H9 (cell line): ENCODE results near the gene FCN2. TPM values are rescaled to one million over a fixed set of nuclear protein-coding genes. Genes with fewer than 3 reads are reported as not detected.

Experiments
- DNase-seq: peaks from one replicate; pipeline ENCODE4 v3.0.0-alpha.2; 2017
- H2AFZ ChIP-seq: one replicate; pipeline ENCODE4 v1.6.1; 2013; ENCODE audit warnings: mild to moderate bottlenecking, low read length, control low read depth, moderate library complexity
- H2AK5ac ChIP-seq: 2 replicates; pipeline ENCODE4 v1.6.1; 2013; ENCODE audit warnings: low read length, control low read depth, mixed read lengths; ENCODE audit not compliant: insufficient read length
- H2BK120ac ChIP-seq: one replicate; pipeline ENCODE4 v1.6.1; 2013; ENCODE audit warnings: low read depth, mild to moderate bottlenecking, low read length, control low read depth, inconsistent platforms; ENCODE audit not compliant: poor library complexity, severe bottlenecking
- H2BK12ac ChIP-seq: 2 replicates; pipeline ENCODE4 v1.6.1; 2013; ENCODE audit warnings: low read length, control low read depth, mixed read lengths, low read depth; ENCODE audit not compliant: insufficient read length
- H2BK15ac ChIP-seq: 2 replicates; pipeline ENCODE4 v1.6.1; 2013; ENCODE audit warnings: low read depth, low read length, control low read depth
- H2BK20ac ChIP-seq: one replicate; pipeline ENCODE4 v1.6.1; 2013; ENCODE audit warnings: low read depth, mild to moderate bottlenecking, low read length, control low read depth, inconsistent platforms; ENCODE audit not compliant: poor library complexity, severe bottlenecking
- H2BK5ac ChIP-seq: 2 replicates; pipeline ENCODE4 v1.6.1; 2013; ENCODE audit warnings: low read length, control low read depth, mixed read lengths; ENCODE audit not compliant: insufficient read length
- H3K14ac ChIP-seq: 2 replicates; pipeline ENCODE4 v1.6.1; 2013; ENCODE audit warnings: low read length, control low read depth; ENCODE audit not compliant: insufficient read depth
- H3K18ac ChIP-seq: 2 replicates; pipeline ENCODE4 v1.6.1; 2013; ENCODE audit warnings: low read depth, mild to moderate bottlenecking, mixed read lengths, low read length, control low read depth; ENCODE audit not compliant: insufficient read length
- H3K23ac ChIP-seq: 2 replicates; pipeline ENCODE4 v1.6.1; 2013; ENCODE audit warnings: low read length, control low read depth, mixed read lengths, low read depth; ENCODE audit not compliant: insufficient read length
- H3K23me2 ChIP-seq: 2 replicates; pipeline ENCODE4 v1.6.1; 2013; ENCODE audit warnings: low read depth, mild to moderate bottlenecking, mixed read lengths, low read length, control low read depth; ENCODE audit not compliant: insufficient read length, poor library complexity, severe bottlenecking
- H3K27ac ChIP-seq: 2 replicates; pipeline ENCODE4 v1.5.1; 2013; ENCODE audit warnings: low read length, control low read depth, mixed read lengths, low read depth; ENCODE audit not compliant: insufficient read length
- H3K27me3 ChIP-seq: 2 replicates; pipeline ENCODE4 v1.6.1; 2013; ENCODE audit warnings: low read length, control low read depth, inconsistent platforms; ENCODE audit not compliant: insufficient read depth
- H3K4ac ChIP-seq: 2 replicates; pipeline ENCODE4 v1.6.1; 2013; ENCODE audit warnings: low read depth, mild to moderate bottlenecking, control low read depth, inconsistent platforms, low read length, moderate library complexity
- H3K4me1 ChIP-seq: 2 replicates; pipeline ENCODE4 v1.6.1; 2013; ENCODE audit warnings: low read length, control low read depth, inconsistent platforms; ENCODE audit not compliant: insufficient read depth
- H3K4me2 ChIP-seq: 2 replicates; pipeline ENCODE4 v1.6.1; 2013; ENCODE audit warnings: low read length, control low read depth, mixed read lengths; ENCODE audit not compliant: insufficient read length, insufficient read depth
- H3K56ac ChIP-seq: 2 replicates; pipeline ENCODE4 v1.6.1; 2013; ENCODE audit warnings: low read depth, mild to moderate bottlenecking, mixed read lengths, low read length, control low read depth; ENCODE audit not compliant: insufficient read length
- H3K79me1 ChIP-seq: 2 replicates; pipeline ENCODE4 v1.6.1; 2013; ENCODE audit warnings: low read depth, mild to moderate bottlenecking, moderate library complexity, low read length, control low read depth, inconsistent platforms; ENCODE audit not compliant: insufficient read depth, poor library complexity, severe bottlenecking
- H3K79me2 ChIP-seq: 2 replicates; pipeline ENCODE4 v1.6.1; 2013; ENCODE audit warnings: low read length, control low read depth, inconsistent platforms; ENCODE audit not compliant: insufficient read depth
- H3K9ac ChIP-seq: 2 replicates; pipeline ENCODE4 v1.6.1; 2013; ENCODE audit warnings: low read length, control low read depth, mixed read lengths; ENCODE audit not compliant: insufficient read length; ENCODE audit errors: extremely low read depth
- H3K9me3 ChIP-seq: one replicate; pipeline ENCODE4 v1.6.1; 2013; ENCODE audit warnings: low read depth, low read length, inconsistent platforms; ENCODE audit not compliant: control insufficient read depth
- H3T11ph ChIP-seq: one replicate; pipeline ENCODE4 v1.6.1; 2013; ENCODE audit warnings: mild to moderate bottlenecking, low read length, control low read depth, inconsistent platforms
- H4K20me1 ChIP-seq: one replicate; pipeline ENCODE4 v1.6.1; 2013; ENCODE audit not compliant: control insufficient read depth, insufficient read length, insufficient read depth
- H4K5ac ChIP-seq: 2 replicates; pipeline ENCODE4 v1.6.1; 2013; ENCODE audit warnings: low read depth, mild to moderate bottlenecking, mixed read lengths, low read length, control low read depth; ENCODE audit not compliant: insufficient read length
- H4K8ac ChIP-seq: replicated peaks from 2 replicates; pipeline ENCODE4 v1.6.1; 2013; ENCODE audit warnings: low read length, control low read depth, mixed read lengths, low read depth; ENCODE audit not compliant: insufficient read length
- H4K91ac ChIP-seq: 2 replicates; pipeline ENCODE4 v1.6.1; 2013; ENCODE audit warnings: low read depth, mild to moderate bottlenecking, moderate library complexity, mixed read lengths, low read length, control low read depth; ENCODE audit not compliant: insufficient read length
- H3K27ac Mint-ChIP-seq, 3 experiments: 2 replicates in 2 of 3; 3 replicates in 1 of 3; pipeline ENCODE4 v1.8.0; 2020 to 2021; ENCODE audit warnings: mixed read lengths in 3 of 3, mild to moderate bottlenecking in 1 of 3, moderate library complexity in 1 of 3
- H3K27me3 Mint-ChIP-seq: 2 replicates; pipeline ENCODE4 v1.8.0; 2021; ENCODE audit warnings: low read depth, mild to moderate bottlenecking, moderate library complexity, mixed read lengths
- H3K36me3 Mint-ChIP-seq, 3 experiments: 2 replicates in 2 of 3; 3 replicates in 1 of 3; pipeline ENCODE4 v1.8.0; 2020 to 2021; ENCODE audit warnings: low read depth in 3 of 3, mixed read lengths in 3 of 3; ENCODE audit not compliant: insufficient read depth in 1 of 3
- H3K4me1 Mint-ChIP-seq, 2 experiments: 2 replicates each; pipeline ENCODE4 v1.8.0; 2020; ENCODE audit warnings: mixed read lengths in 2 of 2
- H3K4me3 Mint-ChIP-seq, 2 experiments: 2 replicates in 1 of 2; 3 replicates in 1 of 2; pipeline ENCODE4 v1.8.0; 2020 to 2021; ENCODE audit warnings: mild to moderate bottlenecking in 2 of 2, mixed read lengths in 2 of 2, moderate library complexity in 1 of 2
- H3K9me3 Mint-ChIP-seq, 2 experiments: 2 replicates in 1 of 2; 3 replicates in 1 of 2; pipeline ENCODE4 v1.8.0; 2020; ENCODE audit warnings: mild to moderate bottlenecking in 2 of 2, mixed read lengths in 2 of 2, moderate library complexity in 1 of 2
- WGBS: extraction: QIAGEN DNeasy Blood & Tissue Kit; methylation state at CpG from one replicate; pipeline ENCODE4 v1.1.7; 2013; ENCODE audit warnings: missing lambda C conversion rate, low lambda C conversion rate, mixed read lengths; ENCODE audit not compliant: insufficient read length; ENCODE audit errors: extremely low coverage; 5-methylcytosine and 5-hydroxymethylcytosine counted together
- total RNA-seq: library from RNA; stranded (reverse); gene quantifications from 2 replicates; pipeline ENCODE4 v1.2.1, GENCODE V29; 2021
- TF ChIP-seq, protein P1 (sequence below): fragments of 200-600 bp; sonication (generic); conservative IDR thresholded peaks from 3 replicates; pipeline ENCODE4 v1.8.0; 2021; ENCODE audit warnings: antibody characterized with exemption, mild to moderate bottlenecking

FCN2 gene
- total RNA-seq, 1 experiment from 2014 or later: not detected

DNA sequence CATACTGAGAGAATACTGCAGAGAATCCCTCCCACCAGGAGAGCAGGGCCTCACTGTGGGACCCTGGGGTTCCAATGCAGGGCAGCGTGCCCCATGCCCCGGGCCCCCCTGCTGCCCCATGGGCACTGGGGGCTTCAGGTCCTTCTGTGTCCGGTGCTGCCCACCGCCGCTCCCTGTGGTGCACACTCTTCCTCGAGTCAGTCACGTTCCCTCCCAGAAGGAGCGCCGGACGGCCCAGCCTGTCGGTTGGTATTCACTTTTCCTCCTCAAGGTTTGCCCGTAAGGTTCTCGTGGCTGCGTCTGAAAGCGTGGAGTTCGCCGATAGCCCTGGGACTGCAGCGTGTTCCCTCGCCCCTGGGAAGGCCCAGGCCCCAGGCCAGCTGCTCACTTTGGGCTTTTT is 48.1 kb upstream of the FCN2 start:
- Histone ChIP-seq H3K27ac (no peak overlapping the region), H3K23ac (no peak overlapping the region), H3K27me3 (no peaks in the 10 kb centered on the region), H4K91ac (no peak overlapping the region), H2AK5ac (no peak overlapping the region), H2AFZ (no peak overlapping the region), H2BK15ac (no peak overlapping the region), H3K4me1 (no peaks in the 10 kb centered on the region), H3K79me2 (no peaks in the 10 kb centered on the region), H3K14ac (no peak overlapping the region), H3T11ph (no peak overlapping the region), H3K56ac (no peak overlapping the region), H4K8ac (no peak overlapping the region), H3K79me1 (no peaks in the 10 kb centered on the region), H4K20me1 (no peaks in the 10 kb centered on the region), H3K23me2 (no peaks in the 10 kb centered on the region), H4K5ac (no peak overlapping the region), H3K4me2 (no peak overlapping the region), H2BK5ac (no peak overlapping the region), H3K9me3 (no peaks in the 10 kb centered on the region), H2BK120ac (no peak overlapping the region), H2BK20ac (no peak overlapping the region), H3K18ac (no peak overlapping the region), H2BK12ac (no peak overlapping the region), H3K9ac (no peak overlapping the region), H3K4ac (no peak overlapping the region)
- no peaks in the 10 kb centered on the region for H3K9me3 Mint-ChIP-seq
- H3K4me3 Mint-ChIP-seq: no peak overlapping the region
- no peak overlapping the region for H3K27ac Mint-ChIP-seq
- DNase-seq: no peak
- no CpG with 5 or more reads among the region's 19 CpGs for WGBS
- H3K27me3 Mint-ChIP-seq: no peaks in the 10 kb centered on the region; the same call in 1 of the 2 replicates
- TF ChIP-seq, protein P1, sequence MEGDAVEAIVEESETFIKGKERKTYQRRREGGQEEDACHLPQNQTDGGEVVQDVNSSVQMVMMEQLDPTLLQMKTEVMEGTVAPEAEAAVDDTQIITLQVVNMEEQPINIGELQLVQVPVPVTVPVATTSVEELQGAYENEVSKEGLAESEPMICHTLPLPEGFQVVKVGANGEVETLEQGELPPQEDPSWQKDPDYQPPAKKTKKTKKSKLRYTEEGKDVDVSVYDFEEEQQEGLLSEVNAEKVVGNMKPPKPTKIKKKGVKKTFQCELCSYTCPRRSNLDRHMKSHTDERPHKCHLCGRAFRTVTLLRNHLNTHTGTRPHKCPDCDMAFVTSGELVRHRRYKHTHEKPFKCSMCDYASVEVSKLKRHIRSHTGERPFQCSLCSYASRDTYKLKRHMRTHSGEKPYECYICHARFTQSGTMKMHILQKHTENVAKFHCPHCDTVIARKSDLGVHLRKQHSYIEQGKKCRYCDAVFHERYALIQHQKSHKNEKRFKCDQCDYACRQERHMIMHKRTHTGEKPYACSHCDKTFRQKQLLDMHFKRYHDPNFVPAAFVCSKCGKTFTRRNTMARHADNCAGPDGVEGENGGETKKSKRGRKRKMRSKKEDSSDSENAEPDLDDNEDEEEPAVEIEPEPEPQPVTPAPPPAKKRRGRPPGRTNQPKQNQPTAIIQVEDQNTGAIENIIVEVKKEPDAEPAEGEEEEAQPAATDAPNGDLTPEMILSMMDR: no peak
- H3K4me1 Mint-ChIP-seq: no peaks in the 10 kb centered on the region
- H3K36me3 Mint-ChIP-seq: no peaks in the 10 kb centered on the region; a peak in 1 of 7 replicates
